Measurements from ENCODE around the gene WFDC10B. TPM values are rescaled to one million over a fixed set of nuclear protein-coding genes. Genes with fewer than 3 reads are reported as not detected.

Gene WFDC10B
- polyA plus RNA-seq, 1 of the 3 experiments (the other 2 are of a cell fraction) = not detected

DNA sequence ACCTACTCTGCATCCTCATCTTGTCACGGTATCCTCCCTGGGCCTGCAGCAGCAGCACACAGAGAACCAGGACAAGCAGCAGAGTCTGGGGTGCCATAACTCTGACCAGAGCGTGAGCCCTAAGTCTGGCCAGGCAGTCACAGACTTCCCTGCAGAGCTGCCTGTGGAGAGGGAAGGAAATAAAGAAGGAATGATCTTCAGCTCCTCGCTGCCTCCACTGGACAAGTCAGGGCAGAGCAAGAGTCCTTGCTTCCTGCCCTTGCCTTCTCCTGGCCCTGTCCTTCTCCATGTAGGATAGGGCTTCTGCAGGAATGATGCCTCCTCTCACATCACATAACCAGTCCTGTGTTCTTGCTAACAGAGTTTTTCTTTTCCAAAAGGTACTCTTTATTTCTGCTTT lies 18.9 kb downstream of the WFDC10B start (continued):
- TF ChIP-seq EZH2phosphoT487 (IDR thresholded peaks at IDR 0.05; ENCODE audit: borderline replicate concordance, low read depth) (no peak), RCOR1 (IDR thresholded peaks at IDR 0.05; ENCODE audit: low read length) (no peak), SMC3 (IDR thresholded peaks at IDR 0.05; ENCODE audit: low read depth, low read length) (no peak)
- TF ChIP-seq, protein P1, sequence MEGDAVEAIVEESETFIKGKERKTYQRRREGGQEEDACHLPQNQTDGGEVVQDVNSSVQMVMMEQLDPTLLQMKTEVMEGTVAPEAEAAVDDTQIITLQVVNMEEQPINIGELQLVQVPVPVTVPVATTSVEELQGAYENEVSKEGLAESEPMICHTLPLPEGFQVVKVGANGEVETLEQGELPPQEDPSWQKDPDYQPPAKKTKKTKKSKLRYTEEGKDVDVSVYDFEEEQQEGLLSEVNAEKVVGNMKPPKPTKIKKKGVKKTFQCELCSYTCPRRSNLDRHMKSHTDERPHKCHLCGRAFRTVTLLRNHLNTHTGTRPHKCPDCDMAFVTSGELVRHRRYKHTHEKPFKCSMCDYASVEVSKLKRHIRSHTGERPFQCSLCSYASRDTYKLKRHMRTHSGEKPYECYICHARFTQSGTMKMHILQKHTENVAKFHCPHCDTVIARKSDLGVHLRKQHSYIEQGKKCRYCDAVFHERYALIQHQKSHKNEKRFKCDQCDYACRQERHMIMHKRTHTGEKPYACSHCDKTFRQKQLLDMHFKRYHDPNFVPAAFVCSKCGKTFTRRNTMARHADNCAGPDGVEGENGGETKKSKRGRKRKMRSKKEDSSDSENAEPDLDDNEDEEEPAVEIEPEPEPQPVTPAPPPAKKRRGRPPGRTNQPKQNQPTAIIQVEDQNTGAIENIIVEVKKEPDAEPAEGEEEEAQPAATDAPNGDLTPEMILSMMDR (IDR thresholded peaks at IDR 0.05) = no peak

DNA sequence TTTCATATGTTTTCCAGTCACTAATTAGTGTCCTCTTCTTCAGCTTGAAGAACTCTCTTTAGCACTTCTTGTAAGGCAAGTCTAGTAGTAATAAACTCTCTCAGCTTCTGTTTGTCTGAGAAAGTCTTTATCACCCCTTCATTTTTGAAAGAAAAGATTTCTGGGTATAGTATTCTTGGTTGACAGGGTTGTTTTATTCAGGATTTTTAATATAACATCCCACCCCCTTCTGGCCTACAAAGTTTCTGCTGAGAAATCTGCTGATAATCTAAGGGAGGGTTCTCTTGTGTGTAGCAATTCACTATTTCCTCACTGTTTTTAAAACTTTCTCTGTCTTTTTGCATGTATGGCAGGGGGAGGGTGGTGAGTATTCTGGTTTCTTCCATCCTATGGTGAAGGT lies 25.2 kb downstream of the WFDC10B start:
- Histone ChIP-seq H3K36me3 (replicated peaks in 1 of 2; ENCODE audit: control insufficient read depth in 1 of 2, insufficient read depth in 2 of 2, low read length in 1 of 2) (no peaks in the 10 kb centered on the region), H3K27me3 (ENCODE audit: insufficient read depth) (no peaks in the 10 kb centered on the region), H4K20me1 (ENCODE audit: insufficient read depth) (no peaks in the 10 kb centered on the region), H3K9me2 (no peaks in the 10 kb centered on the region), H3K27ac (ENCODE audit: low read depth in 2 of 2, low read length in 1 of 2) (no peak overlapping the region), H2AFZ (ENCODE audit: low read depth) (no peak overlapping the region), H3K9ac (no peak overlapping the region), H3K4me3 (ENCODE audit: low read depth in 2 of 2, low read length in 1 of 2) (no peak overlapping the region), H3F3A (replicated peaks; ENCODE audit: insufficient read depth) (no peaks in the 10 kb centered on the region), H3K4me1 (ENCODE audit: control insufficient read depth in 1 of 2, insufficient read depth in 2 of 2, low read depth in 1 of 2, low read length in 1 of 2) (no peaks in the 10 kb centered on the region), H3K9me3 (0 out of 2 replicates have a peak, but pooled peaks cover 3% of the 10 kb centered on the region), H3K4me2 (no peak overlapping the region), H3K79me2 (ENCODE audit: insufficient read depth) (no peaks in the 10 kb centered on the region)
- no peak for DNase-seq
- TF ChIP-seq, protein P2, sequence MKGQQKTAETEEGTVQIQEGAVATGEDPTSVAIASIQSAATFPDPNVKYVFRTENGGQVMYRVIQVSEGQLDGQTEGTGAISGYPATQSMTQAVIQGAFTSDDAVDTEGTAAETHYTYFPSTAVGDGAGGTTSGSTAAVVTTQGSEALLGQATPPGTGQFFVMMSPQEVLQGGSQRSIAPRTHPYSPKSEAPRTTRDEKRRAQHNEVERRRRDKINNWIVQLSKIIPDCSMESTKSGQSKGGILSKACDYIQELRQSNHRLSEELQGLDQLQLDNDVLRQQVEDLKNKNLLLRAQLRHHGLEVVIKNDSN (IDR thresholded peaks at IDR 0.05; ENCODE audit: borderline replicate concordance, low read depth) = no peak
- TF ChIP-seq, protein P3, sequence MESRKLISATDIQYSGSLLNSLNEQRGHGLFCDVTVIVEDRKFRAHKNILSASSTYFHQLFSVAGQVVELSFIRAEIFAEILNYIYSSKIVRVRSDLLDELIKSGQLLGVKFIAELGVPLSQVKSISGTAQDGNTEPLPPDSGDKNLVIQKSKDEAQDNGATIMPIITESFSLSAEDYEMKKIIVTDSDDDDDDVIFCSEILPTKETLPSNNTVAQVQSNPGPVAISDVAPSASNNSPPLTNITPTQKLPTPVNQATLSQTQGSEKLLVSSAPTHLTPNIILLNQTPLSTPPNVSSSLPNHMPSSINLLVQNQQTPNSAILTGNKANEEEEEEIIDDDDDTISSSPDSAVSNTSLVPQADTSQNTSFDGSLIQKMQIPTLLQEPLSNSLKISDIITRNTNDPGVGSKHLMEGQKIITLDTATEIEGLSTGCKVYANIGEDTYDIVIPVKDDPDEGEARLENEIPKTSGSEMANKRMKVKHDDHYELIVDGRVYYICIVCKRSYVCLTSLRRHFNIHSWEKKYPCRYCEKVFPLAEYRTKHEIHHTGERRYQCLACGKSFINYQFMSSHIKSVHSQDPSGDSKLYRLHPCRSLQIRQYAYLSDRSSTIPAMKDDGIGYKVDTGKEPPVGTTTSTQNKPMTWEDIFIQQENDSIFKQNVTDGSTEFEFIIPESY (IDR thresholded peaks at IDR 0.05; ENCODE audit: borderline replicate concordance, low read depth) = no peak
- no peak for TF ChIP-seq YY1 (IDR thresholded peaks at IDR 0.05; ENCODE audit: low read depth)
- no peak for TF ChIP-seq EP300 (IDR thresholded peaks at IDR 0.05; ENCODE audit: borderline replicate concordance in 1 of 2, low read depth in 1 of 2, low read length in 1 of 2)
- TF ChIP-seq SMC3 (IDR thresholded peaks at IDR 0.05; ENCODE audit: low read depth, low read length) = no peak
- TF ChIP-seq POLR2AphosphoS5 (IDR thresholded peaks at IDR 0.05; ENCODE audit: low read depth, low read length) = no peak
- TF ChIP-seq, protein P4, sequence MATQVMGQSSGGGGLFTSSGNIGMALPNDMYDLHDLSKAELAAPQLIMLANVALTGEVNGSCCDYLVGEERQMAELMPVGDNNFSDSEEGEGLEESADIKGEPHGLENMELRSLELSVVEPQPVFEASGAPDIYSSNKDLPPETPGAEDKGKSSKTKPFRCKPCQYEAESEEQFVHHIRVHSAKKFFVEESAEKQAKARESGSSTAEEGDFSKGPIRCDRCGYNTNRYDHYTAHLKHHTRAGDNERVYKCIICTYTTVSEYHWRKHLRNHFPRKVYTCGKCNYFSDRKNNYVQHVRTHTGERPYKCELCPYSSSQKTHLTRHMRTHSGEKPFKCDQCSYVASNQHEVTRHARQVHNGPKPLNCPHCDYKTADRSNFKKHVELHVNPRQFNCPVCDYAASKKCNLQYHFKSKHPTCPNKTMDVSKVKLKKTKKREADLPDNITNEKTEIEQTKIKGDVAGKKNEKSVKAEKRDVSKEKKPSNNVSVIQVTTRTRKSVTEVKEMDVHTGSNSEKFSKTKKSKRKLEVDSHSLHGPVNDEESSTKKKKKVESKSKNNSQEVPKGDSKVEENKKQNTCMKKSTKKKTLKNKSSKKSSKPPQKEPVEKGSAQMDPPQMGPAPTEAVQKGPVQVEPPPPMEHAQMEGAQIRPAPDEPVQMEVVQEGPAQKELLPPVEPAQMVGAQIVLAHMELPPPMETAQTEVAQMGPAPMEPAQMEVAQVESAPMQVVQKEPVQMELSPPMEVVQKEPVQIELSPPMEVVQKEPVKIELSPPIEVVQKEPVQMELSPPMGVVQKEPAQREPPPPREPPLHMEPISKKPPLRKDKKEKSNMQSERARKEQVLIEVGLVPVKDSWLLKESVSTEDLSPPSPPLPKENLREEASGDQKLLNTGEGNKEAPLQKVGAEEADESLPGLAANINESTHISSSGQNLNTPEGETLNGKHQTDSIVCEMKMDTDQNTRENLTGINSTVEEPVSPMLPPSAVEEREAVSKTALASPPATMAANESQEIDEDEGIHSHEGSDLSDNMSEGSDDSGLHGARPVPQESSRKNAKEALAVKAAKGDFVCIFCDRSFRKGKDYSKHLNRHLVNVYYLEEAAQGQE (IDR thresholded peaks at IDR 0.05; ENCODE audit: low read depth, low read length) = no peak
- no peak for TF ChIP-seq NRF1 (IDR thresholded peaks at IDR 0.05; ENCODE audit: low read depth, low read length)
- TF ChIP-seq, protein P5, sequence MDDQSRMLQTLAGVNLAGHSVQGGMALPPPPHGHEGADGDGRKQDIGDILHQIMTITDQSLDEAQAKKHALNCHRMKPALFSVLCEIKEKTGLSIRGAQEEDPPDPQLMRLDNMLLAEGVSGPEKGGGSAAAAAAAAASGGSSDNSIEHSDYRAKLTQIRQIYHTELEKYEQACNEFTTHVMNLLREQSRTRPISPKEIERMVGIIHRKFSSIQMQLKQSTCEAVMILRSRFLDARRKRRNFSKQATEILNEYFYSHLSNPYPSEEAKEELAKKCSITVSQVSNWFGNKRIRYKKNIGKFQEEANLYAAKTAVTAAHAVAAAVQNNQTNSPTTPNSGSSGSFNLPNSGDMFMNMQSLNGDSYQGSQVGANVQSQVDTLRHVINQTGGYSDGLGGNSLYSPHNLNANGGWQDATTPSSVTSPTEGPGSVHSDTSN (IDR thresholded peaks at IDR 0.05) = no peak
- no peak for TF ChIP-seq TEAD4 (IDR thresholded peaks at IDR 0.05; ENCODE audit: borderline replicate concordance, insufficient read depth)
- TF ChIP-seq GATA2 (CRISPR knock-in tag; IDR thresholded peaks at IDR 0.05) = no peak
- TF ChIP-seq NFIC (IDR thresholded peaks at IDR 0.05; ENCODE audit: borderline replicate concordance) = no peak
- no peak for TF ChIP-seq GABPA (IDR thresholded peaks at IDR 0.05; ENCODE audit: low read depth)
- ChIA-PET POLR2A (no interaction called here), CTCF (no interaction called here)
